ENCODE measurements around the gene EMILIN2.

The EMILIN2 gene

GRCh38 chr18:2918761-2919550 is 72.2 kb downstream of the EMILIN2 start:
- DNase-seq (ENCODE audit: low read depth in 1 of 2, low spot score in 1 of 2) = no peak
- Histone ChIP-seq H3K4me3 (replicated peaks; ENCODE audit: insufficient read depth, low read length) (no peak overlapping the region), H3K27me3 (ENCODE audit: insufficient read depth, poor library complexity, severe bottlenecking) (no peaks in the 10 kb centered on the region), H3K27ac (replicated peaks) (no peak overlapping the region)
- TF ChIP-seq GABPA (IDR thresholded peaks at IDR 0.05; ENCODE audit: low read depth) (no peak), SPI1 (IDR thresholded peaks at IDR 0.05; ENCODE audit: borderline replicate concordance, low read depth) (no peak), REST (IDR thresholded peaks at IDR 0.05; ENCODE audit: insufficient replicate concordance, low read depth) (no peak), POLR2AphosphoS5 (IDR thresholded peaks at IDR 0.05; ENCODE audit: low read depth) (no peak; the same call in 1 of the 2 replicates), CTCF (IDR thresholded peaks at IDR 0.05; ENCODE audit: insufficient read depth, low read length) (no peak)

GRCh38 chr18:2919600-2919999 is 72.8 kb downstream of the EMILIN2 start:
- Histone ChIP-seq H3K27ac (replicated peaks) (no peak overlapping the region), H3K27me3 (ENCODE audit: insufficient read depth, poor library complexity, severe bottlenecking) (no peaks in the 10 kb centered on the region), H3K4me3 (replicated peaks; ENCODE audit: insufficient read depth, low read length) (no peak overlapping the region)
- TF ChIP-seq CTCF (IDR thresholded peaks at IDR 0.05; ENCODE audit: insufficient read depth, low read length) (no peak), SPI1 (IDR thresholded peaks at IDR 0.05; ENCODE audit: borderline replicate concordance, low read depth) (no peak), REST (IDR thresholded peaks at IDR 0.05; ENCODE audit: insufficient replicate concordance, low read depth) (no peak), POLR2AphosphoS5 (IDR thresholded peaks at IDR 0.05; ENCODE audit: low read depth) (no peak), GABPA (IDR thresholded peaks at IDR 0.05; ENCODE audit: low read depth) (no peak)
- no peak for DNase-seq (ENCODE audit: low read depth in 1 of 2, low spot score in 1 of 2)

- no peak for DNase-seq (ENCODE audit: low read depth in 1 of 2, low spot score in 1 of 2)
- Histone ChIP-seq H3K27ac (replicated peaks) (no peak overlapping the region), H3K4me3 (replicated peaks; ENCODE audit: insufficient read depth, low read length) (no peak overlapping the region), H3K27me3 (ENCODE audit: insufficient read depth, poor library complexity, severe bottlenecking) (no peaks in the 10 kb centered on the region)
- no peak for TF ChIP-seq REST (IDR thresholded peaks at IDR 0.05; ENCODE audit: insufficient replicate concordance, low read depth)
- no peak for TF ChIP-seq GABPA (IDR thresholded peaks at IDR 0.05; ENCODE audit: low read depth)
- no peak for TF ChIP-seq CTCF (IDR thresholded peaks at IDR 0.05; ENCODE audit: insufficient read depth, low read length)
- no peak for TF ChIP-seq SPI1 (IDR thresholded peaks at IDR 0.05; ENCODE audit: borderline replicate concordance, low read depth)
- no peak for TF ChIP-seq POLR2AphosphoS5 (IDR thresholded peaks at IDR 0.05; ENCODE audit: low read depth)
These were observed 73.2 kb downstream of the EMILIN2 start for GRCh38 chr18:2920027-2920426.

All from HL-60 (cell line).